GM12892 (cell line): ENCODE data around the gene DEPDC7.
"Not testable (repeated sequence)": the region's sequence is repeated elsewhere in the genome, so short reads cannot be mapped to it uniquely, and the experiment has no call there.

ENCODE experiments used
- DNase-seq: peaks from one replicate; pipeline ENCODE4 v3.0.0; 2011; ENCODE audit not compliant: insufficient read length
- FAIRE-seq: peaks from 2 replicates; lab custom pipeline; 2011; peaks lifted over from hg19 to GRCh38; lab: Jason Lieb, UNC
- POLR2A ChIP-seq: IDR thresholded peaks from 2 replicates; pipeline ENCODE4 v1.6.1; 2011; ENCODE audit warnings: low read depth, low read length, control low read depth
- POLR2AphosphoS5 ChIP-seq: IDR thresholded peaks from 2 replicates; pipeline ENCODE4 v1.6.1; 2011; ENCODE audit warnings: low read depth, low read length, control low read depth
- TAF1 ChIP-seq: IDR thresholded peaks from 2 replicates; pipeline ENCODE4 v1.6.1; 2011; ENCODE audit warnings: low read depth, mild to moderate bottlenecking, control low read depth, low read length, borderline replicate concordance

The DEPDC7 gene

DNA sequence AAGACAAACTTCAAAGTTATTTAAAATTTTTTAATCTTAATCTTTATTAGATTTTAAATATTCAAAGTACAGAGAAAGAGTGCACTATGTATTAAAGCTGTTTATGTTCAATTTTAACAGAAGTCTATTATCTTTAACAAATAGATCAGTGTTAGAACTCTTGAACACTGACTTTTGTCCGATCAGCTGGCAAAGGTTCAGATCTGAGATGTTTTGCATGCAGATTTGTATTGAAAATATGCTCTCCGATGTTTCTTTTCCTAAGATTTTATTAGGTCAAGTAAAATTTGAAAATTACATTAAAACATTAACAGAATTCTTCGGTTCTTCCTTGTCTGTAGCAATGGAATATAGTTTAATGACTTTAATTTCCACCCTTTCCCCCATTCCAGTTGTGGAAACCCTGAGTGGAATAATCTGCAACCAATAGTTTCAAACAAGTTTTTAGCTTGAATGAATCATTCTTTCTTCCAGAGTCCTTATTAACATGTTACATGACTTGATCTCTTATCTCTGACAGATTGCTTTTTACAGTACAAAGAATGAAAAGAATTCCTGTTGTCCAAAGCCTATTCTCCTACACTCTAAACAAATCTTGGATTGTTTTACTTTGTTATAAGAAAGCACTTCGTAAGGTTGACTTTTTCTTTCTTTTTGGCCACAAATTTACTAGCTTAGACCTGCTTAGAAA is 12.3 kb downstream of the DEPDC7 start:
- TF ChIP-seq POLR2AphosphoS5: no peak
- TF ChIP-seq POLR2A: no peak
- TF ChIP-seq TAF1: no peak
- DNase-seq (no peak), FAIRE-seq (no peak)

DNA sequence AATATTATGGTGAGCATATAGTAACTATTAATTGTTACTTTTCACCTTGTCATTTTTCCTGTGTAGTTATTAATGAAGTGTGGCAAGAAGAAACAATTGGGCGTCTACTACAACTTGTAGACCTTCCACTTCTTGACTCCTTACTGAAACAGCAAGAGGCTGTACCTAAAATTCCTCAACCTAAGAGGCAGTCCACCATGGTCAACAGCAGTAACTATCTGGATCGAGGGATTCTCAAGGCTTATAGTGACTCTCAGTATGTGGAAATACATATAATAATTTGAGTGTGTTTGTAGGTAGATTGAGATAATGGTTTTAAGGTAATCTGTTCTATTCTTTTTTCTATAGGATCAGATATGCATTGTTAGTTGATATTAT is 12.8 kb downstream of the DEPDC7 start:
- no peak for DNase-seq
- FAIRE-seq: peak; percentile 36
- TF ChIP-seq TAF1: no peak
- TF ChIP-seq POLR2A: no peak
- TF ChIP-seq POLR2AphosphoS5: no peak

DNA sequence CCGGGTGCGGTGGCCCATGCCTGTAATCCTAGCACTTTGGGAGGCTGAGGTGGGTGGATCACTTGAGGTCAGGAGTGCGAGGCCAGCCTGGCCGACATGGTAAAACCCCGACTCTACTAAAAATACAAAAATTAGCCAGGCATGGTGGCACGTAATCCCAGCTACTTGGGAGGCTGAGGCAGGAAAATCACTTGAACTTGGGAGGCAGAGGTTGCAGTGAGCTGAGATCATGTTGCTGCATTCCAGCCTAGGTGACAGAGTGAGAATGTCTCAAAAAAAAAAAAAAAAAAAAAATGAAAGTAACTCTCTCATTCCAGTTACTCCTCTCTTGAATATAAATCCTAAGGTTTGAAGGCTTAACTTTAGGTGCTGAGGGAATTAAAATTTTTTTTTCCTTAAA is 13.5 kb downstream of the DEPDC7 start:
- DNase-seq, FAIRE-seq: not testable (repeated sequence)

DNA sequence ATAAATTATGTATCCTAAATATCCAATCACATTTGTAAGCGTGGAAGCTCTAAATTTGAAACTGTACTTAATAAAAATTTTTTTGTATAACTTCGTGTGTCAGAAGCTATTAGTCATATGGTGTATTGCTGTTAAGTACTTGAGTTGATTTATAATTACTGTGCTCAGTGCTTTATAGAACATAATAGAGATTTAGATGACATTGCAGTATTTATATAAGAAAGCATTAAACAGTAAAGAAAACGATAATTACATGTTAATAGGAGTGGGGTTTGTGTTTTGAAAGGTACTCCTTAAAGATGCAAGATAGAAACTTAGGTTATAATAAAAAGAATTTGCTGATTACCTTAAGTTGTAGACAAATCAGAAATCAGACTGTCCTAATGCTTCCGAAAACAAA is 17.8 kb downstream of the DEPDC7 start:
- no peak for FAIRE-seq
- no peak for DNase-seq

GRCh38 chr11:33035011-33035410 is 19.3 kb downstream of the DEPDC7 start:
- DNase-seq: no peak
- no peak for FAIRE-seq
- TF ChIP-seq POLR2AphosphoS5 (no peak), POLR2A (no peak), TAF1 (no peak)

More for the DNA sequence above, 17.8 kb downstream of the DEPDC7 start:
- TF ChIP-seq POLR2AphosphoS5: no peak
- TF ChIP-seq TAF1: no peak
- no peak for TF ChIP-seq POLR2A

GRCh38 chr11:33039274-33040032 is 23.8 kb downstream of the DEPDC7 start, which contains the start of gene TCP11L1:
Gene TCP11L1 (plus strand): TSS chr11:33039572. CDS start chr11:33043774, 4,202 bp downstream.
- DNase-seq: peak; percentile 75
- peak; percentile 97 for FAIRE-seq
- TF ChIP-seq POLR2A (peak; percentile 59; the same call in 1 of the 2 replicates), POLR2AphosphoS5 (no peak), TAF1 (0 out of 2 replicates have a peak, but pooled peaks have one; percentile 26)

DNA sequence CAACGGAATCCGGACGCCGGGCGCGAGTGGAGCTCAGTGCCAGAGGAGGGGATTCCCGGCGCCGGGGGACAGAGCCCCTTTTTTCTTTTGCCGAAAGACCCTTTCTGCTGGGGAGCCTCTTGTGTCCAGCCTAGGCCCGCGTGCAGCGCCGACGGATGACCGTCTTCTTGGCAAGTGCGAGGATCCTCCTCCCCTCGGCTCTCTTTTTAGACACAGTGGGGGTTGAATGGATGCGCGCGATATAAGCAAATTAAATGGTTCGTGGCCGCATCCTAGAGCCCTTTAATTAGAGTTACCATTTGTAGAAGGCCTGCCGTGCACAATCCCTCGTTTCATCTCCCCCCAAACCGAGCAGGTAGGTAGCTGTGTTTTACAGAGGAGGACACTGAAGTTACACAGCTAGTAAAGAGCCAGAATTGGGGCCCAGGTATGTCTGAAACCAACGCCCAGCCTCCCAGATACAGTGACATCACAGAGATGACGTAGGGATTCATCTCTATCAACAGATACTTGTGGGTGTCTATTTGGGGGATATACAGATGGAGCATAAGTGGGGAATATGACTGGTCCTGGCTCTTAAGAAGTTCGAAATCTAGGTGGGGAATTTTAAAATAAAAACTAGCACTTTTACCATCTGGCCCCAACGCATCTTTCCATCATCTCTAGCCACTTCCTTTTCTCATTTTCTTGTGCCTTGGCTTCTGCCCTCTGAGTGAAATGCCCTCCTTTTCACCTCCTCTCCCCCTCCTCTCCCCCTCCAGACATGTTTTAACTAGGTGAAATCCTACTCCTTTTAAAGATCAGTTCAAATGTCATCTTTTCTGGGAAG is 24.6 kb downstream of the DEPDC7 start:
- DNase-seq: peak; percentile 31
- no peak for FAIRE-seq
- no peak for TF ChIP-seq POLR2A
- no peak for TF ChIP-seq TAF1

GRCh38 chr11:33040862-33041453 is 25.3 kb downstream of the DEPDC7 start:
- FAIRE-seq (peak; percentile 92), DNase-seq (no peak)
- TF ChIP-seq POLR2AphosphoS5 (no peak), TAF1 (no peak), POLR2A (no peak)

- no peak for DNase-seq
- FAIRE-seq: no peak
- TF ChIP-seq POLR2A (no peak), TAF1 (no peak), POLR2AphosphoS5 (no peak)
These were observed 27.6 kb downstream of the DEPDC7 start for GRCh38 chr11:33043221-33043830.

GRCh38 chr11:33044285-33044756 is 28.6 kb downstream of the DEPDC7 start:
- DNase-seq (no peak), FAIRE-seq (no peak)
- TF ChIP-seq POLR2A (no peak), POLR2AphosphoS5 (no peak), TAF1 (no peak)
